HepG2 (cell line): ENCODE data around the gene GNL3. TPM values are rescaled to one million over a fixed set of nuclear protein-coding genes. Genes with fewer than 3 reads are reported as not detected.

Source experiments
- AKAP8 ChIP-seq: sonication (generic); formaldehyde crosslinking; IDR thresholded peaks from 2 replicates; pipeline ENCODE4 v1.5.1; 2020; ENCODE audit warnings: mild to moderate bottlenecking, missing genetic modification reagents
- CBX5 ChIP-seq: sonication (generic); formaldehyde crosslinking; IDR thresholded peaks from 2 replicates; pipeline ENCODE4 v1.4.0; 2020; ENCODE audit warnings: missing genetic modification reagents, borderline replicate concordance
- CEBPZ ChIP-seq: IDR thresholded peaks from 2 replicates; pipeline ENCODE4 v1.6.1; 2012; ENCODE audit warnings: low read length, improper control_type of control experiment
- CHD4 ChIP-seq: fragments of 200-600 bp; sonication (generic); IDR thresholded peaks from 2 replicates; pipeline ENCODE4 v1.7.0; 2017; ENCODE audit warnings: mild to moderate bottlenecking, low read length, borderline replicate concordance
- EP300 ChIP-seq, 3 experiments: sonication (generic) in 1 of 3; formaldehyde crosslinking in 1 of 3; IDR thresholded peaks; 2 replicates each; pipeline versions ENCODE4 v1.5.1 to v1.6.1; 2011 to 2020; ENCODE audit warnings: low read depth in 2 of 3, low read length in 2 of 3, borderline replicate concordance in 1 of 3, improper control_type of control experiment in 1 of 3, mild to moderate bottlenecking in 1 of 3, missing genetic modification reagents in 1 of 3, moderate library complexity in 1 of 3
- HMG20A ChIP-seq: IDR thresholded peaks from 2 replicates; pipeline ENCODE4 v1.6.1; 2016; ENCODE audit warnings: borderline replicate concordance
- MIER3 ChIP-seq: IDR thresholded peaks from 2 replicates; pipeline ENCODE4 v1.6.1; 2016; ENCODE audit warnings: missing compliant biosample characterization, borderline replicate concordance
- REXO4 ChIP-seq: sonication (generic); formaldehyde crosslinking; IDR thresholded peaks from 2 replicates; pipeline ENCODE4 v1.8.0; 2022; ENCODE audit warnings: missing genetic modification reagents, mild to moderate bottlenecking, borderline replicate concordance
- SALL2 ChIP-seq: sonication (generic); formaldehyde crosslinking; IDR thresholded peaks from 2 replicates; pipeline ENCODE4 v1.8.1; 2023; ENCODE audit warnings: mild to moderate bottlenecking, missing genetic modification reagents, inconsistent platforms
- STAG1 ChIP-seq: sonication (generic); formaldehyde crosslinking; IDR thresholded peaks from 2 replicates; pipeline ENCODE4 v1.4.0; 2020; ENCODE audit warnings: missing genetic modification reagents
- ZMYM2 ChIP-seq: sonication (generic); formaldehyde crosslinking; IDR thresholded peaks from 2 replicates; pipeline ENCODE4 v1.8.0; 2022; ENCODE audit warnings: mild to moderate bottlenecking, missing genetic modification reagents
- ZNF101 ChIP-seq: sonication (generic); formaldehyde crosslinking; IDR thresholded peaks from 2 replicates; pipeline ENCODE4 v1.4.0; 2020; ENCODE audit warnings: mild to moderate bottlenecking, low read depth, missing genetic modification reagents, borderline replicate concordance
- ZNF280D ChIP-seq: sonication (generic); formaldehyde crosslinking; IDR thresholded peaks from 2 replicates; pipeline ENCODE4 v1.5.1; 2020; ENCODE audit warnings: mild to moderate bottlenecking, missing genetic modification reagents
- ZNF776 ChIP-seq: sonication (generic); formaldehyde crosslinking; IDR thresholded peaks from 2 replicates; pipeline ENCODE4 v1.4.0; 2020; ENCODE audit warnings: mild to moderate bottlenecking, missing genetic modification reagents
- ZNF792 ChIP-seq: IDR thresholded peaks from 2 replicates; pipeline ENCODE4 v1.6.1; 2016
- ZNF891 ChIP-seq: sonication (generic); formaldehyde crosslinking; IDR thresholded peaks from 2 replicates; pipeline ENCODE4 v1.5.0; 2020; ENCODE audit warnings: mild to moderate bottlenecking, missing genetic modification reagents
- polyA plus RNA-seq, 8 experiments: library from polyadenylated mRNA; depleted of rRNA in 3 of 8; stranded (reverse) in 7 of 8; unstranded in 1 of 8; fragments of >200 nt; fragmentation: Illumina TruSeq in 4 of 8; extraction: Trizol in 4 of 8; gene quantifications; 2 replicates each; pipeline versions ENCODE4 v1.2.1 to v1.2.3, GENCODE V29; 2011 to 2016; ENCODE audit warnings: low read depth in 4 of 8, missing spikeins in 1 of 8, mixed read lengths in 1 of 8; ENCODE audit not compliant: insufficient read depth in 1 of 8
- total RNA-seq, 5 experiments: library from RNA; depleted of rRNA; stranded (reverse); fragments of >200 nt; fragmentation: Illumina TruSeq; extraction: Trizol; gene quantifications; 2 replicates each; pipeline ENCODE4 v1.2.3, GENCODE V29; 2016; ENCODE audit warnings: low read depth in 1 of 5
- TF ChIP-seq, protein P1 (sequence below): sonication (generic); formaldehyde crosslinking; IDR thresholded peaks from 2 replicates; pipeline ENCODE4 v1.5.1; 2020; ENCODE audit warnings: mild to moderate bottlenecking, missing genetic modification reagents, moderate library complexity
- TF ChIP-seq, protein P2 (sequence below): sonication (generic); formaldehyde crosslinking; IDR thresholded peaks from 2 replicates; pipeline ENCODE4 v1.8.0; 2022; ENCODE audit warnings: missing genetic modification reagents, mild to moderate bottlenecking, moderate library complexity, borderline replicate concordance

Gene GNL3
- total and polyA plus RNA-seq, 2 of the 13 experiments (the other 11 are each of a cell fraction or from before 2014, with no cell fraction given) = 129 to 257 TPM

DNA sequence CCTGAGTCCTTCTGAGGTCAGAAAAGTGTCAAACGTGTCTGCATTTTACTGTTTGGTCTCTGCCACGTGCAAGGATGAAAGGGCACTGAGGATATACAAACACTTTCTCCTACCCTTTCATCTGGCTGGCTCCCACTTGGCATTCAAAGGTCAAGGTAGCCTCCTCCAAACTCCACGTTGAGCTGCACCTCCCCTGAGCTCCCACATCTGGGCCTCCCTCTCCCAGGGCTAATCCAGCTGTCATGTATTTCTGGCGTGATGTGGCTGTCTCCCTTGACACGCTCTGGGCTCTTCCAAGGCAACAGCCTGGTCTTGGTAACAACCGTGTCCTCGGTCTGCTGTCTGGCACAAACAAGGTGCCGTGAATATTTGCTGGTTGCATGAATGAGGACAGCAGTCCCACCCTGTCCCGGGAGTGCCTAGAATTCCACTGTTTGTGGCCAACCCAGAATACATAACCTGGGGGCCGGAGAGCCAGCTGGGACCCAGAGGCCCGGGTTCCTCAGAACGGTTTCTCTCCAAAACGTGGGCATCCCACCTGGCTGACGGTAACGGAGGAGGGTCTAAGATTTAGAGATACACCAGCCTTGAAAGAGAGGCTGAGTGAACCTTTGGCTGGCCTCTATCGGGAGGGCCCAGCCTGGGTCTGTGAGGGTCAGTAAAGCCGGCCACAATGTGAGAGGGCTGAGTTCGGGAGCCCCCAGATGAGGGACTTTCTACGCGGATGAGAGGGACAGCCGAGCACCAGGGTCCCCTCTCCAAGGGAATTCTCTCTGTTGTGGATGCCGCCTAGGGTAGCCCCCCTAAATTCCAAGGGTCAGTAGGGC, 19.0 kb downstream of the GNL3 start (continued):
- TF ChIP-seq CEBPZ = no peak
- TF ChIP-seq AKAP8 = 0 out of 2 replicates have a peak, but pooled peaks have one; percentile 42
- TF ChIP-seq CHD4 = no peak; the same call in 1 of the 2 replicates
- no peak for TF ChIP-seq ZNF792 (CRISPR knock-in tag)
- peak; percentile 15; the same call in 1 of the 2 replicates for TF ChIP-seq CBX5 (CRISPR knock-in tag)
- TF ChIP-seq ZNF891 (CRISPR knock-in tag) = no peak
- TF ChIP-seq, protein P1, sequence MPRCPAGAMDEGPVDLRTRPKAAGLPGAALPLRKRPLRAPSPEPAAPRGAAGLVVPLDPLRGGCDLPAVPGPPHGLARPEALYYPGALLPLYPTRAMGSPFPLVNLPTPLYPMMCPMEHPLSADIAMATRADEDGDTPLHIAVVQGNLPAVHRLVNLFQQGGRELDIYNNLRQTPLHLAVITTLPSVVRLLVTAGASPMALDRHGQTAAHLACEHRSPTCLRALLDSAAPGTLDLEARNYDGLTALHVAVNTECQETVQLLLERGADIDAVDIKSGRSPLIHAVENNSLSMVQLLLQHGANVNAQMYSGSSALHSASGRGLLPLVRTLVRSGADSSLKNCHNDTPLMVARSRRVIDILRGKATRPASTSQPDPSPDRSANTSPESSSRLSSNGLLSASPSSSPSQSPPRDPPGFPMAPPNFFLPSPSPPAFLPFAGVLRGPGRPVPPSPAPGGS (CRISPR knock-in tag) = no peak
- no peak for TF ChIP-seq ZNF101 (CRISPR knock-in tag)
- TF ChIP-seq ZMYM2 (CRISPR knock-in tag) = no peak
- TF ChIP-seq ZNF280D (CRISPR knock-in tag) = no peak
- TF ChIP-seq HMG20A = peak; percentile 86
- no peak for TF ChIP-seq STAG1
- TF ChIP-seq EP300 (IDR thresholded peaks at IDR 0.05; ENCODE audit: low read depth in 2 of 2, low read length in 2 of 2) = peak; percentile 77; a peak in 3 of 4 replicates
- TF ChIP-seq EP300 (CRISPR knock-in tag; IDR thresholded peaks at IDR 0.05; ENCODE audit: borderline replicate concordance) = peak; percentile 72; the same call in 1 of the 2 replicates
- TF ChIP-seq, protein P2, sequence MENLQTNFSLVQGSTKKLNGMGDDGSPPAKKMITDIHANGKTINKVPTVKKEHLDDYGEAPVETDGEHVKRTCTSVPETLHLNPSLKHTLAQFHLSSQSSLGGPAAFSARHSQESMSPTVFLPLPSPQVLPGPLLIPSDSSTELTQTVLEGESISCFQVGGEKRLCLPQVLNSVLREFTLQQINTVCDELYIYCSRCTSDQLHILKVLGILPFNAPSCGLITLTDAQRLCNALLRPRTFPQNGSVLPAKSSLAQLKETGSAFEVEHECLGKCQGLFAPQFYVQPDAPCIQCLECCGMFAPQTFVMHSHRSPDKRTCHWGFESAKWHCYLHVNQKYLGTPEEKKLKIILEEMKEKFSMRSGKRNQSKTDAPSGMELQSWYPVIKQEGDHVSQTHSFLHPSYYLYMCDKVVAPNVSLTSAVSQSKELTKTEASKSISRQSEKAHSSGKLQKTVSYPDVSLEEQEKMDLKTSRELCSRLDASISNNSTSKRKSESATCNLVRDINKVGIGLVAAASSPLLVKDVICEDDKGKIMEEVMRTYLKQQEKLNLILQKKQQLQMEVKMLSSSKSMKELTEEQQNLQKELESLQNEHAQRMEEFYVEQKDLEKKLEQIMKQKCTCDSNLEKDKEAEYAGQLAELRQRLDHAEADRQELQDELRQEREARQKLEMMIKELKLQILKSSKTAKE (CRISPR knock-in tag) = peak; percentile 86; the same call in 1 of the 2 replicates
- TF ChIP-seq REXO4 (CRISPR knock-in tag) = no peak
- TF ChIP-seq ZNF776 (CRISPR knock-in tag) = no peak
- 0 out of 2 replicates have a peak, but pooled peaks have one; percentile 29 for TF ChIP-seq SALL2 (CRISPR knock-in tag)
- peak; percentile 86 for TF ChIP-seq MIER3 (CRISPR knock-in tag)
